Suppressor macrophage treated with lipopolysaccharide for 1 hour (primary cell): ENCODE data around the gene SELENOS.
A peak's percentile ranks its signal among the peaks of the same experiment; 100 is the strongest.

Experiments
- DNase-seq, 3 donors: peaks; one replicate each; pipeline ENCODE4 v3.0.0-alpha.2; 2020 to 2022

SELENOS gene

DNA sequence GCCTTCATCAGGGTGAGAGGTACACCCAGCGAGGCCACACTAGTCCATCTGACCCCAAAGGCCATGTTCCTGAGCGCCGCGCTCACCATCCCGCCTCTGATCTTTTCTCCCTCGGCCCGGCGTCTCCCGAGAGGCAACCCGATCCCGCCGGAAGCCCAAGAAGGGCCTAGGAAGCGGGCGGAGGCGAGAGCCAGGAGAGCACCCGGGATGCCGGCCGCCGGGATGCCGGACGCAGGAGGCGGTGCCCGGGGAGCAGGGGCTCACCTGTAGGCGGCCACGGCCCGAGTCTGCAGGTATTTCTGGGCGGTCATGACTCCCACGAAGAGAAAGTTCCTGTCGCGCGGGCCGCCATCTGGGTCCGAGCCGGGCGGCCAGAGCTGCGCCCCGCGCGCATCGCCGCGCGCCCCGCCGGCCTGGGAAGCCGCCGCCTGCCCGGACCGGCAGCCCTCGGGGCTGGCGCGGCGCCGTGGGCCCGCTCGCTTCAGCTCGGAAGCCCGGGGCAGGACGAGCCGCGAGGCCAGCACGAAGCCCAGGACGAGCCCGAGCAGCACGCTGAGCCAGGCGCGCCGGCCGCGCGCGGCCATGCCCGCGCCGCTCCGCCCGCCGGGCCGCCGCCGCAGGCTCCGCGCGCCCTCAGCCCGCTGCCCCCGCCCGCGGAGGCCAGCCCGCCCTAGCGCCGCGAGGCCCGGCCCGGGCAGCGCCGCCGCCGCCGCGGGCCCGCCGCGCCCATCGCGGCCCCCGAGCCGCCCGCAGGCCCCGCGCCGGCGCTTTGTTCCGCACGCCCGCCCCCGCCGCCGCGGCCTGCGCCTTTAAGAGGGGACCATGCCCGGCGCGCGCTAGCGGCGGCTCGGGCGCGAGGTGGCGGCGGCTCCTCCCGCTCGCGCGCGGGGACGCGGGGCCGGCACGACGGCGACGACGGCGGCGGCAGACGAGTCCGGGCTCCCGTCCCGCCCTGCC, 26.1 kb downstream of the SELENOS start:
- peak; percentile 76 to 92 (median 84) for DNase-seq

DNA sequence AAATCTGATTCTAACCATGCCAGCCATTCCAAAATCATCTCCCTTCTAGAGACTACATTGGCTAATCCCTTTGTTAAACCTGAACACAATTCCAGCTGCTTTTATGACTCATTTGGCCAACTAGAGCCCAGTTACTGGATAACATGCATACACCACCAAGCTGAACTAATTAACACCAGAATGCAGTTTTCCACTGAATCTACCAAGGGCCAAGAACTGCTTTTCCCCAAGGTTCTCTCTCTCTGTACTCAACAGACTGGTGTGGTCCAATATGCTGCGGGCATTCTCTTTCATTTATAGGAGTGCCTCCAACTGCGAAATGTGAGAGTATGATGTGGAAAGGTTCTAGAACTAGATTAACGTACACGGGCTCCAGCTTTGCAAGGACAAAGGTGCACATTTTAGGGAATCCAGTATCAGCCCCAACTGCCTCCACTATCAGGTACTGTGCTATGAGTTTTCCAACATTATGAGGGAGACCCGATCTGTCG, 26.9 kb downstream of the SELENOS start:
- peak in 2 of 3 donors; percentile 29 to 38 for DNase-seq

DNA sequence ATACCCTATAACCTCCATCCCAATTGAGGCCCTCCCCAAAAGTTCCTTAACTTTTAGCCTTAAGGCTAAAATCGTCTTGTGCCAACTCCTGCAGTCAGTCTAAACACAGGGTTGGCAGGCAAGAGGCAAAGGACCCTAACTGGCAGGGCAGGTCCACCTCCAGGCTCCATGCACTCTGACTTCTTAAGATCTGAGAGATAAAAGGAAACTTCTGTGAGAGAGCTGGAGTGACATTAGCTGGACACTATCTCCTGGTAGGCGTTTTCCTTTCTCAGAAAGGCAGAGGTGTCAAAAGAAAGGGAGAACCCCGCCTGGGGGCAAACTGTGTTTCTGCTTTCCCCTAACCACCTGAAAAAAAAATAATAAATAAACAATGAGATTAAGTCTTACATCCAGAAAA, 29.0 kb downstream of the SELENOS start:
- DNase-seq, result no peak

DNA sequence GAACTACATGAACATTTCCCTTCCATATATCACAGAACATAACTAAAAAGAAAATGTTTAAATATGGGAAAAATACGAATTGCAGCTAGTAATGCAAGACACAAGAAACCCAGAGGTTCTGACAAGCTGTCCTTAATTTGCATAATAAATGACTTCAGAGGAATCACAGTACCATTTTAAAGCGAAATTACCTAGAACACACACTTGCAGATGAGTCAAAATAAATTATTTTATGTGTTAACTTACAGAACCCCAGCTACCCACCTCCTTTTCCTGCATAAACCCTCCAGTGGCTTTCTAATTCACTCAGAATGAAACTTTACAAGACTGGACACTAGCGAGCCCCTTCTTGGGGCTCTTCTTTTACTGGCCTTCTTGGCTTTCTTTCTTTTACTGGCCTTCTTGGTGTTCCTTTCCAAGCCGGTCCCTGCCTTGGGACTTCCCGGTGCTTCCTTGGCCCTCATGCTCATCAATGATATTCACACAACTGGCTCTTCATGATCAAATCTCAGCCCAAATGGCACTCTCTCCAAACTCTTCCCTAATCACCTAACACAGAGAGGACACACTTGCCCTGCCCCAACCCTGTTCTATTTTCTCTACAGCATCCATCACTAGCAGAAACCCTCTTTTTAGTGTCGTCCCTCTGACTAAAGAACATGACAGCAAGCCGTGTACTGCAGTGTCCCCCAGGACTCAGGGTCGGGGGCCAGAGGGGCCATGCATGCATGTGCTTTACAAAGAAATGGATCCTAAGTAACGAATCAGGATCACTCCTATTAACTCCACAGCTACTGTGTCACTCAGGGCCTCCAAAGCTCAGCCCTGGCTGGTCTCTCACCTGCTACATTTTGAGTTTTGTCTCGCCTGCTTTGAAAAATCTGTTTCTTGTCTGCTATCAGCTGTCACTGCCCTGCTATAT, 30.2 kb downstream of the SELENOS start:
- no peak for DNase-seq

DNA sequence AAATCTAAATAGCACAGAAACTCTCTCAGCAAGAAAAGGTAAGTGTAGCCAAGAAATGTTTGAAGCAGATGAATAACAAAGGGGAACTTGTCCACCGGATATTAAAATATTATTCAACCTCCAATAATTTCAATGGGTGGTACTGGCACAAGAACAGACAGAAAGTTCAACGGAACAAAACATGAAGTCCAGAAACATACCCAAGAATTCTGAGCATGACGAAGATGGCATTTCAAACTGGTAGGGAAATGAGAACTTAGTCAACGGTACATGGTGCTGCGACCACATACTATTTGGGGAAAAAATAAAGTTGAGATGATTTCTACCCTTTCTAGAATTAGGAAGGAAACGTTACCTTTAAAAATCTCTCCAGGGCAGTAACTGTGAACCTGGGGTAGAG, 30.9 kb downstream of the SELENOS start:
- peak in 1 of 3 donors; percentile 30 for DNase-seq

DNA sequence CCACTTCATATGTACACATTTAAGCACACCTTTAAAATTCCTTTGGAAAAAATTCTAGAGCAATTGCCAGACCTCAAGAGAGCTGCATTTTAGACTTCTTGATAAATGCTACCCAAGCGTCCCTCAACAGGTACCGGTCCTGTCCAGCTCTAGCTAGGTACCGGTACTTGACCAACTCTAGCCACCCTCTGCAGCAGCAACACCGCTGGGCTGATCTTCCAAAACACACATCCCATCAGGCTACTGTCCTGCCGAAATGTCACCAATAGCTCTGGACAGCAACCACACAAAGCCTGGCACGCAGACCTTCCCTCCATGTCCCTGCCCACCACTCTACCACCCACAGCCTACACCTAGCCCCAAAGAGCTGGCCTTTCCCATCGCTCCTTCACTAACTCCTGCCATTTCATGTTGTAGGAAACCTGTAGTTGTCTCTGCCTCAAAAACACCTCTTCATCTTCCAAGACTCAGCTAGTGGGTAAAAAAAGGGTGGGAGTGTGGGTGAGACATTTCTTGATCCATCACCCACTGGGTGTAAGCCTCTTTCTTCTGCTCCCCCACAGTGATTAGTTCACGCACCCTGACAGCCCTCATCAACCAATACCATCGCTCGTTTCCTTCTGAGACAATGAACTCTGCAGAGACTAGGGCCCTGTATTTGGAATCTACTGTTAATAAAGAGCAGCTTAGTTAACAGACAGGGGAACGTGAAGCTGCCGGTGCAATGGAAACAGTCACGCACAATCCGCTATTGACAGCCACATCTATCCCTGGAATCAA, 32.2 kb downstream of the SELENOS start:
- DNase-seq, result no peak

DNA sequence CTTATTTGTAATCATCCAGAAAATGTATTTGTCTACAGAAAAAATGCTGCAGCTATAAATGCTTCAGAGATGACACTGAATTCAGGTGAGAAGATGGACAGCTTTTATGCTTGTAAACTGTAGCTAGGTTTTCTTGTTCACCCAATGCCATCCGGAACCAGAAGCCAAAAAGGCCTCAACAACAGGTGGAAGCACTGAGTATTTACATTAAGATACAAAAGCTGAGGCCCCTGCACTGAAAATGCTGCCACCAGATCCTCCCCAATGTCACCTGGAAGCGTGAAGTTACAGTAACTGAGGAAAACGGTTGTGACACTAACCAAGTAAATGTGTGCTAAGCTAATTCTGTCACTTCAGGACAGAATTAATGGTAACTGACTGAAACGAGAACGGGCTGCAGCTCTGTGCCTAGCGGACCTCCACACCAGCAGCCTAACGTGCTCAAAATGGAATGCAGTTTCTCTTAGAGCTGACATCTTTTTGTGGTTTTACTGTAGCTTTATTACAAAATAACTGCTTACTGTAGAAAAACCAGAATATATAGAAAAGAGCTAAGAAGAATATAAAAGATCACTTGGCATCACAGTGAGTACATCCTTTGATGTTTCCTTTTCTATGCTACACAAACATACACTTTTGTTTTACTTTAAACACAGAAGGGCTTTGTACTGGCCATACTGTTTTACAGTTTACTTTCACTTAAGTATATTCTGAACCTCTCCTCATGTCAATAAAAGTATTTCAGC, 33.1 kb downstream of the SELENOS start:
- no peak for DNase-seq

DNA sequence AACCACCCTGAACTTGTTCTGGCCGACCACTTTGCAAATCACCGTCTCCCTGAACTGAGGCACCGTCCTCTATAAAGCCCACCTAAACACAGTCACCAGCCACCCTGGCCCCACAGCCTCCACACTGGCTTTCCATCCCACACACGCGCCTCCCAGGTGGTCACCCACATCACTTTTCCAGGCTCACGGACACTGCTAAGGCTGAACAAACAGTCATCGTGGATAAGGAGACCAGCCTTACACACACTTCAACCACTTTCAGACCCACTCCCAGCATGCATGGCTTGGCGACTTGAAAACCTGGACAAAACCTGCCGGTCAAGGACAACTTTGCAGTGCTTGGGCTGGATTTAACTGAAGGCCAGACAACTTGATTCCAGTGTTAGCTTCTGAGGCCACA, 33.9 kb downstream of the SELENOS start:
- DNase-seq, result no peak

DNA sequence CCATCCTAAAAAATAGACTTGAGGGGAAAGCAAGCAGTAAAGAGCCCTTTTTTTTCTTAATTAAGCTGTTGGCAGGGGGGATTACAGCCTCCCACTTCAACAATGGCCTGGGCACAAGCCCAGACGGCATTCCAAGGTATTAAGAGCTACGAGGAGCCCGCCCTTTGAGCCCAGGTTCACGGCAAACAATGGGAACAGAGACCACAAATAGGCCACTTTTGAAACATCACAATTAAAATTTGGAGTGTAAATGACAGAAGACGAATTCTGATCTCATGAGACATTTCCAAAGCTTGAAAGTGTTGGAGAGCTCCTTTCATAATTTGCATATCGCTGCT, 34.3 kb downstream of the SELENOS start:
- no peak for DNase-seq

DNA sequence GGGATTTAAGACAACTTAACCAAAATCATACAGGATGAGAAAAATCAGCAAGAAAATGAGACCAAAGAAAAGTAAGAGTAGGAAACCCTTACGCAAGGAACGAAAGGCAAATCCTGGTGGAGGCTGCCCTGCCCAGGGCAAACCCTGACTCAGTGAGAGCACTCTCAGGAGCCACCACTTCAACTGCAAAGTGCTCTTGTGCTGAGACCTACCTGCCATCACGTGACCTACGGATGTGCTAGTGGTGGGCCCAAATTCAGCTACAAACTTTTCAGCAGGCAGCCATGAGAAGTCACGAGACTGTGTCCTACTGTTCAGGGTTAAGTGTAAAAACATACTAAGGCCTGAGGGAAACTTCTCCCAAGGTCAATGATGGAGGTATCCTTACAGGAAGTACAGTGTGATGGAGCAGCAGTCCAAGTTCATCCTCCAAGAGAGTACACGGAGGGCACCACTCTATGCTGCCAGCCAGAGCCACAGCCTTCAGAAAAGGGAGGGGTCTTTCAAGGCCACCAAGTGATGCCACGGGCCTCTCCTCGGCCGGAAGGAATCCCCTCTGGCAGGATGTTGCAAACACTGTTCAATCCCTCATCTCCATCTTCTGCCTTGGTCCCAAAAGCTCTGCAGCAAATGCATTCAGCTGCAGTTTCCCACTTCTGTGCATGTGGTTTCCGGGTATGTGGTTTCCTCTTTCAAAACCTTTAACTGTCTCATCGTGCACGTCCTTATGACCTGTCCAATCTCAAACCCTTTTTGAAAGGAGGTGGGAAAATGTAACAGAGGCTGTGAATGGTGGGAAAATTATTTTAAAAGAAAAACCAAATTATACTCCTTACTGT, 34.9 kb downstream of the SELENOS start:
- peak; percentile 67 to 83 (median 79) for DNase-seq

DNA sequence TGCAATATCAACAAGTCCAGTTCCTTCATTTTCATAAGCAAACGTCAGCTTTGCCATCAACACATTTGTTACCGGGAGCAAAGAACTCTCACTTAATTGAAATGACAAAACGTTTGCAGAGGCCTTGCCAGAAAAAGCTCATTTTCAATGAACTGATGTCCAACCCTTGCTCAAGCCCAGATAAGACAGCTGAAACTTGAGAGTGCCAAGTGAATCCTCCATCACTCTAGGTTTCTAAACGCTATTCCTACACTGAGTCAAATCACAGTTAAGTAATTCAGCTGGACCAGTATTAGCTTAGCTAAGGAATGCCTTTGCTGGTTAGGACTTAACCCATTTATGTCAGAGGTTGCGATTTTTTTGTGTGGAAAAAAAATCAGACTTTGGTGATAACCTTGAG, 36.9 kb downstream of the SELENOS start:
- no peak for DNase-seq

DNA sequence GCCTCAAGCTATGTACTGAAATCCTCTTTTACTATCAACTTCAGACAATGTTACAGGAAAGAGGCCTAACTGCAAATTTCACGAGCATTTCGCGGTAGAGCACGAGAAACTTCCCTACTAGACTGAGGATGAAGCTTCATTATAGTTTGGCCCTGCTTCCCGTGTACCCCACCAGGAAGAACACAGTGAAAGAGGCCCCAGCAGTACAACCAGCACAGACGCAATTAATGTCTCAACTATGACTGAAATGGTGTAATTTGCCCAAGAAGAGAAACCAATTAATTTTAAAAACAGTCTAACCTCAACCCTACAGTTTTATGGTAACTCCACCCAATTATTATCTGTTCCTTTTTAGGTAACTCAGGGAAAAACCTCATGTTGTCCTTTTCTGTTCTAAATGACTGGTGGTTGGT, 37.6 kb downstream of the SELENOS start:
- peak in 1 of 3 donors; percentile 27 for DNase-seq

DNA sequence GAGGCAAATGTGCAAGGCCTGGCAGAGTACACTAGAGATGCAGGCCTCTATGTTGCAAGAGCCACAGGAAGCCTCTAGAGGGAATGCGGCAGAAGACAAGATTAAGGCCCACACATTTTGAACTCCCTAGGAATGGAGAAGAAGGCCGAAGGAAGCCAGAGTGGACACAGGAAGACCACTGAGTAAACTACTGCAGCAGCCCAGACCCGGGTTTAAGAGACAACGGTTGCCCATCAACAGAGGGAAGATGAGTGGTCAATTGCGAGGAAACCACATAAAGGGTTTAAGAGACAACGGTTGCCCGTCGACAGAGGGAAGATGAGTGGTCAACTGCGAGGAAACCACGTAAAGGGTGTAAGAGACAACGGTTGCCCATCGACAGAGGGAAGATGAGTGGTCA, 40.0 kb downstream of the SELENOS start:
- peak; percentile 49 to 61 (median 57) for DNase-seq

DNA sequence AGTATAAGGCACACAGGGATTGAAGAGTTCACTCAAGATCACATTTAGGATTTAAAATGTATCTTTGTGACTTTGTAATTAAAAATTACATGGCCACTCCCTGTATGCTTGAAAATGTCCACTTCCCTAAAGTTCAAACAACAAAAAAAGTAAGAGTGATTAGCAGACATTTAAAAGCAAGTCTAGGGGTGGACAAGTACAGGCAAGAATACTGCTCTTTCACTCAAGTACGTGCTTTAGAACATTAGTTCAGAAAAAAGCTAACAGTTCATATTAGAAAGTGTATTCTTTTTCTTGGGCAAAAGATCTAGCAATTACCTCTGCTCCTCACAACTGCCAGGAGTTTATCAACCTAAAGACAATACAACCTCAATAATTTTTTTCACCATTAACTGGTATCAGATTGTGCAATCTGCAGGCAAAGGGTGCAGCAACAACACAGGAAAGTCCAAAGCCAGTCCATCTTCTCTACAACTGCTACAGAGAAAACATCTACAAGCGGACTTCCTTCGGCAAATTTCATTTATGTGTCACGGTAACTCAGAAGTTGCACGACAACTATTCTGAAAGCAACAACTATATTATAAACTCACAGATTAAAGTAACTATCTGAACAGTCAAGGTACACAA, 43.5 kb downstream of the SELENOS start:
- no peak for DNase-seq

DNA sequence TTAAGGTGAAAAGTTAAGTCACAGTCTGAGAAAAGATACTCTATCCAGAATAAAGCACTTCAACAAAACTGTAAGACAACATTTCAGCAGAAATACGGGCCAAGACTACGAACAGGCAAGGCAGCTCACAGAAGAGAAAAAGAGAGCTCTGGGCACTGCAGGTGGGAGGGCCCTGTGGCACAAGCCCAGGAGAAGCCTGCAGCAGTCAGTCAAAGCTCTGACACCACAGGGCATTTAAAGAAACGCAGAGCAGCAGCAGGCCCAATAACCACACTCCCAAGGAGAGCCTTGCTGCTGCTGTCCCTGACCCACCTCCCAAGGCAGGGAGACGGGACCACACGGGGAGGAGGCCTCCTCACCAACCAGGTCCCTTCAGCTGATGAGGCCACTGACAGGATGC, 44.6 kb downstream of the SELENOS start:
- no peak for DNase-seq

DNA sequence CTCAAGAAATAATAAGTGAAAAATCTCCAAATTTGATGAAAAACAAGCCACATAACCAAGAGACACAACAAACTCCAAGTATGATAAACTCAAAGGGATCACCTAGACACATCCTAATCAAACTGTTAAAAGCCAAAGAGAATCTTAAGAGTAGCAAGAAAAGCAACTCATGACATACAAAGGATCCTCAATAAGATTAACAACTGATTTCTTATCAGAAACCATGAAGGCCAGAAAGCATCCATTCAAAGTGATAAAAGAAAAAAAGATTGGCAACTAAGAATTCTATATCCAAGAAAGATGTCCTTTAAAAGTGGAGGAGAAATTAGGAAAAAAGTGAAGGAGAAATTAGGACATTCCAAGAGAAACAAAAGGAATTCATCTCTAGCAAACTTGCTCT, 49.0 kb downstream of the SELENOS start:
- DNase-seq, result no peak

DNA sequence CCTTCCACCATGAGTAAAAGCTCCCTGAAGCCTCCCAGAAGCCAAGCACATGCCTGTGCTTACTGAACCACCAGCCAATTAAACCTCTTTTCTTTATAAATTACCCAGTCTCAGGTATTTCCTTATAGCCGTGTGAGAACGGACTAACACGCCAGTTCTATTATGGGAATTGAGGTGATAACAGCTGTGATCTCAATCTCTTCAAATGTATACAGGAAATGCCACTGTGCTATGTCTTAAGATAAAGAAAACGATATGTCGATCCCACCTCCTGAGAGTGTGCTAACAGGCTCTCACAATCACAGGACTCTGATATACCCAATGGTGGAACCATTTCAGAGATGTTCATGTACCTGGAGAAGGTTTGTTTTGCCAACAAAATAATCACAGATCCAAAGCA, 51.6 kb downstream of the SELENOS start:
- no peak for DNase-seq
